Activated gamma-delta T cell (primary cell): ENCODE measurements around the gene TOR1B.

ENCODE experiments used
- DNase-seq: peaks from one replicate; lab custom pipeline; 2025; lab: John Stamatoyannopoulos, UW

Gene TOR1B

GRCh38 chr9:129814432-129815223 is 11.6 kb downstream of the TOR1B start:
- no peak for DNase-seq

- no peak for DNase-seq
These were observed 12.3 kb downstream of the TOR1B start for GRCh38 chr9:129815278-129815677.

- no peak for DNase-seq
These were observed 13.8 kb downstream of the TOR1B start for GRCh38 chr9:129816501-129817435.

GRCh38 chr9:129822898-129823541 is 20.0 kb downstream of the TOR1B start:
- no peak for DNase-seq

GRCh38 chr9:129823542-129823934 is 20.6 kb downstream of the TOR1B start:
- DNase-seq = no peak

GRCh38 chr9:129823935-129824601 is 21.1 kb downstream of the TOR1B start, which contains the start of gene TOR1A:
Gene TOR1A (minus strand): TSS chr9:129824136. CDS start chr9:129824085, 51 bp downstream.
- peak; percentile 84 for DNase-seq

- no peak for DNase-seq
These were observed 23.4 kb downstream of the TOR1B start for GRCh38 chr9:129826344-129826743.

GRCh38 chr9:129826759-129827158 is 23.8 kb downstream of the TOR1B start:
- no peak for DNase-seq

- DNase-seq = no peak
These were observed 25.1 kb downstream of the TOR1B start for GRCh38 chr9:129828051-129828450.

- DNase-seq = no peak
These were observed 26.0 kb downstream of the TOR1B start for GRCh38 chr9:129828969-129829368.

- DNase-seq = no peak
These were observed 30.0 kb downstream of the TOR1B start for GRCh38 chr9:129832982-129833381.

- DNase-seq = no peak
These were observed 31.6 kb downstream of the TOR1B start for GRCh38 chr9:129834489-129835127.

GRCh38 chr9:129835128-129835859 is 32.3 kb downstream of the TOR1B start, which contains the start of the genes C9orf78 and USP20:
Gene C9orf78 (minus strand): TSS chr9:129835275. CDS start chr9:129835221, 54 bp downstream.
Gene USP20 (plus strand): TSS chr9:129835458. CDS start chr9:129852556, 17,098 bp downstream.
- peak; percentile 95 for DNase-seq

- DNase-seq = no peak
These were observed 32.9 kb downstream of the TOR1B start for GRCh38 chr9:129835860-129836223.

GRCh38 chr9:129836311-129837007 is 33.5 kb downstream of the TOR1B start:
- DNase-seq = no peak

- DNase-seq = no peak
These were observed 35.8 kb downstream of the TOR1B start for GRCh38 chr9:129838707-129839259.

- DNase-seq = no peak
These were observed 36.5 kb downstream of the TOR1B start for GRCh38 chr9:129839324-129840023.

- DNase-seq = no peak
These were observed 37.0 kb downstream of the TOR1B start for GRCh38 chr9:129840034-129840433.

- no peak for DNase-seq
These were observed 38.1 kb downstream of the TOR1B start for GRCh38 chr9:129841071-129841470.
